ENCODE measurements around the gene KCNQ1OT1. TPM values are rescaled to one million over a fixed set of nuclear protein-coding genes. Genes with fewer than 3 reads are reported as not detected.

The KCNQ1OT1 gene
- total RNA-seq, 2 donors from 2014 or later, result 0.26 to 0.35 TPM

- Mint-ChIP-seq H3K9me3 (no peaks in the 10 kb centered on the region), H3K36me3 (ENCODE audit: insufficient read depth in 2 of 2) (no peaks in the 10 kb centered on the region), H3K27me3 (ENCODE audit: low read depth) (no peaks in the 10 kb centered on the region), H3K27ac (no peak overlapping the region), H3K4me3 (no peak overlapping the region), H3K4me1 (ENCODE audit: low read depth) (no peaks in the 10 kb centered on the region)
- ATAC-seq (replicated peaks in 1 of 2), result no peak
- DNase-seq, result no peak
Observed at GRCh38 chr11:2732261-2732939, 32.6 kb upstream of the KCNQ1OT1 start.

DNA sequence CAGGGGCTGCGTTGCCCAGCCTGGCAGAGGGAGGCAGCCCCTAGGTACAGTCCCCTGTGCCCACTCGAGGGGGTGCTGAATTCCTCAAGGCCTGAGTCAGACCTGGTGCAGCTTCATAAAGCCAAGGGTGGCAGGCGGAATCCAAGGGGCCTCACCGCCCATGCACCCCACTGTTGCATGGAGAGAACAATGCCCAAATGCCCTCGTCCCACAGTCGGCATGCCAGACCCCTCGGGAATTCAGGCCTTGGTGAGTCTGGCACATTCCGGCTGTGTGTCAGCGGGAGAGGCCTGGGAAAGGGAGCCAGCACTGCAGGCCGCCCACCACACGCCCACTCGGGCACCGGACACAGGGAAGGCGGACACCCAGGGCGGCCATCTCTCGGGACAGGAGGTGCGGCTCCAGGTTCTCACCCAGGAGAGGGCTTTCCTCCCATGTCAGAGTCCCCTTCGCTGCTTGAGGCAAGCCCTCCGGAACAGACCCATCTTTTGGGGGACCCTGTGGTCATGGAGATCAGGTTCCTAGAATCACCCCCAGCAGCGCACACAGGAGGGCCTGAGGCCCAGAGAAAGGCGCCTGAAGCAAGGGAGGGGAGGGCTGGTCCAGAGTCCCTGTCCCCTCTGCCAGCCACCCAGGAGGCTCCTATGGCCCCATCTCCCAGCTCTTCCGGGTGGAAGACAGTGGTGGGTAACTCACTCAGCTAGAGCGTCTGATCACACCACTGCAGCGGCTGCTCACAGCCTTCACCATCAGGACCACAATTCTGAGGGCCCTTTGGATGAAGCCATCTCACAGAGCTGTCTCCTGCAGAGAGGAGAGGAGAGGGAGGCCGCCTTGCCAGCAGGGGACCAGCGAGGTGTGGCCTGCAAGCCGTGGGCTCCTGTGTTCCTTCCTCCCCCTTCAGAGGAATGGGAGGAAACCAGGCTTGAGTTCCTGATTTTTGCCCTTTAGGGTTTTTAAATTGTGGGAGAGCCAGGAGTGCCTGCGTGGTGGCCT is 31.6 kb upstream of the KCNQ1OT1 start:
- no peaks in the 10 kb centered on the region for H3K27me3 Mint-ChIP-seq (ENCODE audit: low read depth)
- H3K36me3 Mint-ChIP-seq (ENCODE audit: insufficient read depth in 2 of 2), result no peaks in the 10 kb centered on the region
- DNase-seq (no peak), ATAC-seq (replicated peaks in 1 of 2) (no peak)
- no peak overlapping the region for H3K27ac Mint-ChIP-seq
- H3K9me3 Mint-ChIP-seq, result no peaks in the 10 kb centered on the region
- H3K4me3 Mint-ChIP-seq, result no peak overlapping the region
- H3K4me1 Mint-ChIP-seq (ENCODE audit: low read depth), result no peaks in the 10 kb centered on the region

DNA sequence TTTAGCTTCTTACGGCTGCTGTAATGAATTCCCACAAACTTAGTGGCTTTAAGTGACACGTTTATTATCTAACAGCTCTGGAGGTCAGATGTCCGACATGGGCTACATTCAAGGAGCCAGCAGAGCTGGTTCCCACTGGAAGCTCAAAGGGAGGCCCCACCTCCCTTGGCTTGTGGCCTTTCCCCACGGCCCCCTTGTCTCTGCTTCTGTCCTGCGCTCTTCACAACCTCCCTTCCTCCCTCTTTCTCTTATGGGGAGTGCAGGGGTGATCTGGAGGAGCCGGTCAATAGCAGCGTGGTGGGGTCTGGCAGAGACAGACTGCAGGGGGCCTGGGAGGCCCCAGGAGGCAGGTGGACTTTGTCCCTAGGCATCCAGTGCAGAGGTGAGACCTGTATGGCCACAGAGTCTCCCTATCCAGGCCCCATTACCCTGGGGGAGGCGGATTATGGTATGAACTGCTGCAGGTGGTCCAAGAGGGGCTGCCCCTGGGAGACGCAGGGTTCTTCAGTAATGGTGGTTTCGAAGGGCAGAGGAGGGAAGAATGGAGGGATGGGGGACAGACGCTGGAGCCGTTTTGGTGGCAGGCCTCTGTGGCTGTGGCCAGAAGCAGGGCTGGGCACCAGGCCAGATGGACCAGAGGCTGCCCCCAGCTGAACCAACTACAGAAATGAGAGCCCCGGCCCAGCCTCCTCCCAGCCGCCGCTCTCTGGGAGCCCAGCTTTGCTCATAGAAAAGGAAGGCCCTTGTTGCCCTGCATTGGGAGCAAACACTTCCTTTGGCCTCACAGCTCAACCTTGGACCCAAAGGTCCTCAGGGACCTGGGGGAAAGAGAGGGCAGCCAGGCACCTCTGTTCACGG is 30.7 kb upstream of the KCNQ1OT1 start:
- Mint-ChIP-seq H3K9me3 (no peaks in the 10 kb centered on the region), H3K27ac (no peak overlapping the region), H3K36me3 (ENCODE audit: insufficient read depth in 2 of 2) (no peaks in the 10 kb centered on the region), H3K4me3 (no peak overlapping the region), H3K27me3 (ENCODE audit: low read depth) (no peaks in the 10 kb centered on the region), H3K4me1 (ENCODE audit: low read depth) (no peaks in the 10 kb centered on the region)
- ATAC-seq (replicated peaks in 1 of 2) (no peak), DNase-seq (no peak)

DNA sequence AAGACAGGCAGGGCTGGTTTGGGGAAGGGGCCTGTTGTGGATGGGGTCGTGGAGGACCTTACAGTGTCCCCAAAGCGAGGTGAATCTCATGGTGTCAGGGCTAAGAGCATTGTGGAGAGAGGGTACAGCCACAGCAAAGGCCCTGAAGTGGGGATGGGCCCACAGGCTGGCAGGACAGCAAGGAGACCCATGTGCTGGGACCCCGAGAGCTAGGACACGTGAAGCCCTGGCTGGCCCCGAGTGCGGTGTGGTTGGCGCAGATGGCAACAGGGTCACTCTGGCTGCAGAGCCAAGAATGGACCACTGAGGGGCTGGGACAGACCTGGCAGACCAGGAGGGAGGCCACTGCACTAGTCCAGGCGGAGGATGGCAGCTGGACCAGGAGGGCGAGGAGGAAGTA is 30.0 kb upstream of the KCNQ1OT1 start:
- ATAC-seq (replicated peaks in 1 of 2), result no peak
- no peaks in the 10 kb centered on the region for H3K4me1 Mint-ChIP-seq (ENCODE audit: low read depth)
- H3K27me3 Mint-ChIP-seq (ENCODE audit: low read depth), result no peaks in the 10 kb centered on the region
- no peak for DNase-seq
- no peak overlapping the region for H3K27ac Mint-ChIP-seq
- no peaks in the 10 kb centered on the region for H3K9me3 Mint-ChIP-seq
- no peak overlapping the region for H3K4me3 Mint-ChIP-seq
- H3K36me3 Mint-ChIP-seq (ENCODE audit: insufficient read depth in 2 of 2), result no peaks in the 10 kb centered on the region

DNA sequence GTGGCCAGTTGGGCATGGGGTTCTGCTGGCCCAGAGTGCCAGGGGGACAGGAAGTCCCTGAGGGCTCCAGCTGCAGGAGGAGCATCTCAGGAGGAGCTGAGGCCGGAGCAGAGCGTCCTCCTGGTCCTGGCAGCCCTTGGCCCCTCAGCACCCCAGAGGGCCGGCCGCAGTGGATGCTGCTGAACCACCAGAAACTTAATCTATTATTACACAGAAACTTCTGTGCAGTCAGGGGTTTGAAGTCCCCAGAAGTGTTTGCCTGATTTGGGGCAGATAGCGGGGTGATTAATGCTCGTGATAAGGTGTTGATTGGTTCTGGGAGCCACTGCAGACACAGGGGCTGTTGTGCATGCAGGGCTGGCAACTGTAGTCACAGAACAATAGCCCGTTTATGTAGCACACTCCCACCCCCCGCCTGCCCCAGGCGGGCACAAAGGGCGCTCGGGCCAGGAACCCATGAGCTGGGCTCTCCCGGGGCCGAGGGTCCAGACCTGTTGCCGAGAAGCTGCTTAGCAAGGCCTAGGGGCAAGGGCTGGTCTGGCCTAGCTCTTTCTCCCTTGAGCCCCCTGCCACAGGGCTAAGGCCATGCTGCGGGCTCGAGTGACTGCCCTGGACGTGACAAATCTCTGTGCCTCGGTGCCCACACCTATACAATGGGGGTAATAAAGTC is 29.0 kb upstream of the KCNQ1OT1 start:
- Mint-ChIP-seq H3K9me3 (no peaks in the 10 kb centered on the region), H3K27me3 (ENCODE audit: low read depth) (no peaks in the 10 kb centered on the region), H3K4me1 (ENCODE audit: low read depth) (no peaks in the 10 kb centered on the region), H3K36me3 (ENCODE audit: insufficient read depth in 2 of 2) (no peaks in the 10 kb centered on the region), H3K4me3 (no peak overlapping the region), H3K27ac (no peak overlapping the region)
- DNase-seq (no peak), ATAC-seq (replicated peaks in 1 of 2) (no peak)

DNA sequence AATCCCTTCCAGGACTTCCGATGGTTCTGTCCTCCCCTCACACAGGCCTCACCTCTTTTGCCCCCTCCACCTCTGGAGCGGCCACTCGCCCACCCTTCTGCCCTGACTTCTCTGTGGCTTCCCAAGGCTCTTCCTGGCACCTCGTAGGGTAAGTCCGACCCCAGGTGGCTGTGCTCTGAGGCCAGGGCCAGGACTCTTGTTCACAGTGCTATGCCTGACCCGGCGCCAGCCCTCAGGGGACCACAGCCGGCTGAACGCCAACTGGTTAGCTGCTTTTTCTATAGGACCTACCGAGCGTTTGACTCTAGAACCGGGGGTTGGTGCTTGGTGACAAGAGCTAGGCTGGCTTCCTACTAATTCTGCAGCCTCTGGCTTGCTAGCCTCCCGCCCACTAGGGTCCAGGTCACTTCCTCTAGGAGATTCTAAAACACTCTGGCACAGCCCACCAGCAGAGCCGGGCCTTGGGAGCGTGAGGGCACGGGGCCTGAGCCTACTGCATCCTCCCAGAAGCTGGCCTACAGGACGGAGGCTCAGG is 28.4 kb upstream of the KCNQ1OT1 start:
- Mint-ChIP-seq H3K36me3 (ENCODE audit: insufficient read depth in 2 of 2) (no peaks in the 10 kb centered on the region), H3K4me3 (no peak overlapping the region), H3K27me3 (ENCODE audit: low read depth) (no peaks in the 10 kb centered on the region), H3K9me3 (no peaks in the 10 kb centered on the region), H3K4me1 (ENCODE audit: low read depth) (no peaks in the 10 kb centered on the region), H3K27ac (no peak overlapping the region)
- DNase-seq (no peak), ATAC-seq (replicated peaks in 1 of 2) (no peak)

- no peak for DNase-seq
- no peak for ATAC-seq (replicated peaks in 1 of 2)
- H3K9me3 Mint-ChIP-seq, result no peaks in the 10 kb centered on the region
- H3K4me3 Mint-ChIP-seq, result no peak overlapping the region
- no peaks in the 10 kb centered on the region for H3K36me3 Mint-ChIP-seq (ENCODE audit: insufficient read depth in 2 of 2)
- H3K4me1 Mint-ChIP-seq (ENCODE audit: low read depth), result no peaks in the 10 kb centered on the region
- H3K27me3 Mint-ChIP-seq (ENCODE audit: low read depth), result no peaks in the 10 kb centered on the region
- H3K27ac Mint-ChIP-seq, result no peak overlapping the region
Observed at GRCh38 chr11:2726964-2727363, 27.2 kb upstream of the KCNQ1OT1 start.

GRCh38 chr11:2725368-2726300 is 25.8 kb upstream of the KCNQ1OT1 start:
- DNase-seq (no peak), ATAC-seq (replicated peaks in 1 of 2) (no peak)
- no peaks in the 10 kb centered on the region for H3K4me1 Mint-ChIP-seq (ENCODE audit: low read depth)
- H3K36me3 Mint-ChIP-seq (ENCODE audit: insufficient read depth in 2 of 2), result no peaks in the 10 kb centered on the region
- H3K9me3 Mint-ChIP-seq, result no peaks in the 10 kb centered on the region
- H3K27me3 Mint-ChIP-seq (ENCODE audit: low read depth), result no peaks in the 10 kb centered on the region
- H3K4me3 Mint-ChIP-seq, result no peak overlapping the region
- no peak overlapping the region for H3K27ac Mint-ChIP-seq

DNA sequence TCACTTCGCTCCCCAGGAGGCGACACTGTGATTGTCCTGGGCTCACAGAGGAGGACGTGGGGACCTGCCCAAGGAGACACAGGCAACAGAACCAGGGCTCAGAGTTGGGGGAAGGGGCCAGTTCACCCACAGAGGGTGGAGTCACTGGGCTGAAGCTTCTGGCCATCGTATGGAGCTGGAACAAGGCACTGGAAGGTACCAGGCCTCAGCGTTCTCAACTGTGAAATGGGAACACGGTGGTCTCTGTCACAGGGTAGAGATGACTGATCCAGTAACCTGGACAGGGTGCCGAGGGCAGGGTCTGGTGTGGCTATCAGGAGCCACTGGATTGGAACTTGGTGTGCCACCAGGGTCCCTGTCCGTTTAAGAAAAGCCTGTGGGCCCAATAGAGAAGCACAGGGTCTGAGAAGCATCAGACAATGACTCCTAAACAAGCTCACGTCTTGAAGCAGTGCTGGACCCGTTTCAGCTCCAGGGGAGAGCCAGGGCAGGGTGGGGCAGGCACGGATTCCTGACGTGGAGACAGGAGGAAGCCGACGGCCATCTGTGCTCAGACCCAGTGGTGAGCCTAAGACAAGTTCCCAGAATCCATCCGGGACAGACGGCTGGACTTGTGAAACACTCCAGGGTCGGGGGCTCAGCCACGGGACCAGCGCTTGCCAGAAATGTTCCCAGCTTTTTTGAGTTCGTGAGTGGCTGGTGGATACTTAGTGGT is 25.0 kb upstream of the KCNQ1OT1 start:
- Mint-ChIP-seq H3K36me3 (ENCODE audit: insufficient read depth in 2 of 2) (no peaks in the 10 kb centered on the region), H3K4me1 (ENCODE audit: low read depth) (no peaks in the 10 kb centered on the region), H3K4me3 (no peak overlapping the region), H3K27me3 (ENCODE audit: low read depth) (no peaks in the 10 kb centered on the region), H3K27ac (no peak overlapping the region), H3K9me3 (no peaks in the 10 kb centered on the region)
- no peak for DNase-seq
- no peak for ATAC-seq (replicated peaks in 1 of 2)

DNA sequence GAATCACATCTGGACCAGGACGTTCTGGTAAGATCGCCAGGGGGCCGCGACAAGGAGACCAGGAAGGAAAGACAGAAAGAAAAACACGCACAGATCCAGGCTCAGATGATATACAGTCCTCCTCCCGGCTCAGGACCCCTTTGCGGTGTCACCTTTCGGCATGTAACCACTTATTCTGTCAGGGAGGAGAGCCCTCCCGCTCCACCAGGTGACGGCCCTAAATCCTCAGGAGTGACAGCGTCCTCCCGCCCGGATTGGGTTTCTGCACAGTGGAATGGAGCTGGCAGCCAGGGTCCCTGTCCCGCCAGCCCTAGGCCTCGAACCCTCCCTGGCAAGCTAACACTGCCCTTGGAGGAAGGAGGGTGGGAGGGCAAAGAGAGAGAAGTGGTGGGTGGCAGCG is 24.3 kb upstream of the KCNQ1OT1 start:
- Mint-ChIP-seq H3K27ac (no peak overlapping the region), H3K9me3 (no peaks in the 10 kb centered on the region), H3K4me3 (no peak overlapping the region), H3K4me1 (ENCODE audit: low read depth) (no peaks in the 10 kb centered on the region), H3K36me3 (ENCODE audit: insufficient read depth in 2 of 2) (no peaks in the 10 kb centered on the region), H3K27me3 (ENCODE audit: low read depth) (no peaks in the 10 kb centered on the region)
- no peak for DNase-seq
- no peak for ATAC-seq (replicated peaks in 1 of 2)

DNA sequence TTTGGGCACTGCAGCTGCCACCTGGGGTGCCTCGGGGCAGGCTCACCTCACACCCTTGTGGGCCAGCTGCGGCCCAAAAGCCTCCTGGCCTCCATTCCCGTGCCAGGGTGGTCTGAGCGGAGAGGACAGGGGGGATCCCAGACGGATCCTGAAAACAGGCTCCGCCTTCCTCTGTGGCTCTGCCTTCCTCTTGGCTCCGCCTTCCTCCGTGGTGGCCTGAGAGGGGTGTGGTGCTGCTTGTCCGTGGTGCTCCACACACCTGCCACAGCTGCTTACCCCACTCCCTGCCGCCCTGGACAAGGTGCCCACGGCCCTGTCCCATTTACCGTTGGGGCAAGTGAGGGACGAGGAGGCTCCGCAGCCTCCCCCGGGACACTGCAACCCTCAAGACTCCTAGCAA is 23.2 kb upstream of the KCNQ1OT1 start:
- Mint-ChIP-seq H3K4me1 (ENCODE audit: low read depth) (no peaks in the 10 kb centered on the region), H3K4me3 (no peak overlapping the region), H3K27me3 (ENCODE audit: low read depth) (no peaks in the 10 kb centered on the region), H3K9me3 (no peaks in the 10 kb centered on the region), H3K36me3 (ENCODE audit: insufficient read depth in 2 of 2) (no peaks in the 10 kb centered on the region), H3K27ac (no peak overlapping the region)
- ATAC-seq (replicated peaks in 1 of 2) (no peak), DNase-seq (no peak)
